HepG2 (cell line): ENCODE measurements around the gene SYNGR2. TPM values are rescaled to one million over a fixed set of nuclear protein-coding genes. Genes with fewer than 3 reads are reported as not detected.

Experiments used
- BRF2 ChIP-seq: sonication (generic); formaldehyde crosslinking; IDR thresholded peaks from 2 replicates; pipeline ENCODE4 v1.8.1; 2022; ENCODE audit warnings: mild to moderate bottlenecking, missing genetic modification reagents
- HNF1A ChIP-seq, 2 experiments: sonication (generic) in 1 of 2; formaldehyde crosslinking in 1 of 2; IDR thresholded peaks; 2 replicates each; pipeline versions ENCODE4 v1.4.0 to v1.6.1; 2016 to 2020; ENCODE audit warnings: borderline replicate concordance in 1 of 2, low read depth in 1 of 2, mild to moderate bottlenecking in 1 of 2, missing genetic modification reagents in 1 of 2
- MAX ChIP-seq: IDR thresholded peaks from 2 replicates; pipeline ENCODE4 v1.6.1; 2012; ENCODE audit warnings: inconsistent platforms
- RBAK ChIP-seq: sonication (generic); formaldehyde crosslinking; IDR thresholded peaks from 2 replicates; pipeline ENCODE4 v1.5.1; 2020; ENCODE audit warnings: mild to moderate bottlenecking, missing genetic modification reagents
- RERE ChIP-seq: IDR thresholded peaks from 2 replicates; pipeline ENCODE4 v1.6.1; 2016; ENCODE audit warnings: low read depth, missing genetic modification reagents, missing compliant biosample characterization
- RNF219 ChIP-seq: sonication (generic); formaldehyde crosslinking; IDR thresholded peaks from 2 replicates; pipeline ENCODE4 v1.5.0; 2020; ENCODE audit warnings: mild to moderate bottlenecking, missing genetic modification reagents
- ZBTB4 ChIP-seq: sonication (generic); formaldehyde crosslinking; IDR thresholded peaks from 2 replicates; pipeline ENCODE4 v1.4.0; 2020; ENCODE audit warnings: missing genetic modification reagents, mild to moderate bottlenecking, borderline replicate concordance
- ZNF224 ChIP-seq: sonication (generic); formaldehyde crosslinking; IDR thresholded peaks from 2 replicates; pipeline ENCODE4 v1.5.0; 2020; ENCODE audit warnings: mild to moderate bottlenecking, missing genetic modification reagents
- ZNF292 ChIP-seq: sonication (generic); formaldehyde crosslinking; IDR thresholded peaks from 2 replicates; pipeline ENCODE4 v1.8.1; 2022; ENCODE audit warnings: mild to moderate bottlenecking, low read depth, missing genetic modification reagents, borderline replicate concordance
- polyA plus RNA-seq, 8 experiments: library from polyadenylated mRNA; depleted of rRNA in 3 of 8; stranded (reverse) in 7 of 8; unstranded in 1 of 8; fragments of >200 nt; fragmentation: Illumina TruSeq in 4 of 8; extraction: Trizol in 4 of 8; gene quantifications; 2 replicates each; pipeline versions ENCODE4 v1.2.1 to v1.2.3, GENCODE V29; 2011 to 2016; ENCODE audit warnings: low read depth in 4 of 8, missing spikeins in 1 of 8, mixed read lengths in 1 of 8; ENCODE audit not compliant: insufficient read depth in 1 of 8
- total RNA-seq, 5 experiments: library from RNA; depleted of rRNA; stranded (reverse); fragments of >200 nt; fragmentation: Illumina TruSeq; extraction: Trizol; gene quantifications; 2 replicates each; pipeline ENCODE4 v1.2.3, GENCODE V29; 2016; ENCODE audit warnings: low read depth in 1 of 5

The SYNGR2 gene
- total and polyA plus RNA-seq, 2 of the 13 experiments (the other 11 are each of a cell fraction or from before 2014, with no cell fraction given) = 46.7 to 170 TPM

GRCh38 chr17:78144736-78145641 lies 23.4 kb upstream of the SYNGR2 start (continued):
- TF ChIP-seq ZBTB4 (CRISPR knock-in tag) (no peak), RBAK (CRISPR knock-in tag) (peak; percentile 14; the same call in 1 of the 2 replicates), HNF1A (IDR thresholded peaks at IDR 0.05; ENCODE audit: low read depth) (no peak), HNF1A (CRISPR knock-in tag; IDR thresholded peaks at IDR 0.05; ENCODE audit: borderline replicate concordance) (0 out of 2 replicates have a peak, but pooled peaks have one; percentile 16), ZNF224 (CRISPR knock-in tag) (no peak), ZNF292 (CRISPR knock-in tag) (peak; percentile 99), MAX (peak; percentile 86), RERE (CRISPR knock-in tag) (no peak), RNF219 (CRISPR knock-in tag) (no peak), BRF2 (no peak)
